GM23248 (cell line): ENCODE results near the gene IGF2BP3.

Source experiments
- EZH2 ChIP-seq: fragments of 200-600 bp; sonication (generic); IDR thresholded peaks from 2 replicates; pipeline ENCODE4 v1.6.1; 2018; ENCODE audit warnings: antibody characterized with exemption, mild to moderate bottlenecking; ENCODE audit not compliant: insufficient read depth, poor library complexity, severe bottlenecking
- EZH2phosphoT487 ChIP-seq: fragments of 200-600 bp; sonication (generic); IDR thresholded peaks from 2 replicates; pipeline ENCODE4 v1.6.1; 2018; ENCODE audit warnings: antibody characterized with exemption, moderate library complexity, mild to moderate bottlenecking, low read depth; ENCODE audit not compliant: insufficient read depth

GRCh38 chr7:23389701-23390100 is 80.6 kb downstream of the IGF2BP3 start:
- no peak for TF ChIP-seq EZH2
- no peak for TF ChIP-seq EZH2phosphoT487
